Measurements from ENCODE around the gene GYPC.
"Not testable (repeated sequence)": the region's sequence is repeated elsewhere in the genome, so short reads cannot be mapped to it uniquely, and the experiment has no call there.

The GYPC gene

DNA sequence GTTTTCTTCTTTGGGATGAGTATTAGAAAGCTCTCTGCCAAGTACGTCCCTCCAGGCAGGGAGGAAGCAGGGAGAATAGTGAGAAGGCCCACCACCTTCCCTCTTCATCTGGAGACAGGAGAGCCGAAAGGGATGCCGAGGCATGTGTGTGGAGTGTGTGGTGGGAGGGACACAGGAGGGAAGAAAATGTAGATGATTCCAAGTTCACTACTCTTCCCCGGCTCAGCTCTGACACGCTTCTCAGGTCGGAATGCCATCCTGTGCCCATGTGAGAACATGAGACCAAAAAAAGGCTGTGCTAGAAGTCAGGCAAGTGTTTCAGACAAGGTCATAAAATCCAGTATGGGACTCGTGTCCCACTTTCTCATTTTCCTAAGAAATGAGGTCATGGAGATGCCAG lies 47.4 kb downstream of the GYPC start:
- DNase-seq = no peak

DNA sequence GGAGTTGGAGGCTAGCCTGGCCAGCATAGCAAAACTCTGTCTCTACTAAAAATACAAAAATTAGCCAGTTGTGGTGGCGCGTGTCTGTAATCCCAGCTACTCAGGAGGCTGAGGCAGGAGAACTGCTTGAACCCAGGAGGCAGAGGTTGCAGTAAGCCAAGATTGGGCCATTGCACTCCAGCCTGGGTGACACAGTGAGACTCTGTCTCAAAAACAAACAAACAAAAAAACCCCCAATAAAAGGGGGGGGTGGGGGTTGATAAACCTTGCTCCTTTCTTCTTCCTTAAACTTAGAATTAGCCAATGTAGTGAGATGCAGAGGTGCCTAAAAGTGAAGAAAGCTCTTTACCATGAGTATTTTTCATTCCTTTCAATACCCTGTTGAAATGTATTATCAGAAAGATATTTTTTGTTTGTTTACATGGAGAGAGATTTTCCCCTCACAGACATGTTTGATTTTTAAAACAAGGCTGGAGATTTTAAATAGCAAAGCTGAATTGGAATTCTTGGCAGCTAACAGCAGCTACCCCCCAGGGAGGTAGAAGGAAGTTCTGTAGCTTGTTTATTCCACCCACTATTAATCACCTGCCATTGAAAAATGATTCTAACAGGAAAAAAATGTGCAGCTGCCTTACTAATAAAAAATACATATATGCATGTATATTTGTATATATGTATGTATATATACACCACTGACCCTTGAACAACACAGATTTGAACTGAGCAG lies 48.6 kb downstream of the GYPC start:
- DNase-seq = no peak

DNA sequence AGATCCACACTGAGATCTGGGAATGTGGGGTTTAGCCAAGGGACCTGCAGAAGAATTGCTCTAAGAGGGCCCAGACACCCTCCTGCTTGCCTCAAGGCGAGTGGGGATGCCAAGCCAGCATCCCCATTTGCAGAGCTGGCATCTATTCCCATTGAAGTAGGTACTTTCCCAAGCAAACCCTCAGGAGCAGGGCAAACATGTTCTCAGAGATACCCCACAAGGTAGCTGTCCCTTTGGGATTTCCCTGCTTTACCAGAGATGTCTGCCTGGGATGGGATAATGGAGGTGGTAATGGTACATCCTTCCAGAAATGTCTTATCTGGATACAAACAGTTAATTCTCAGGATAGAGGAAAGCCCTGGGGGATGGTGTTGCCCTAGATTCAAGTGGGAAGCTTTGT lies 51.2 kb downstream of the GYPC start:
- no peak for DNase-seq

DNA sequence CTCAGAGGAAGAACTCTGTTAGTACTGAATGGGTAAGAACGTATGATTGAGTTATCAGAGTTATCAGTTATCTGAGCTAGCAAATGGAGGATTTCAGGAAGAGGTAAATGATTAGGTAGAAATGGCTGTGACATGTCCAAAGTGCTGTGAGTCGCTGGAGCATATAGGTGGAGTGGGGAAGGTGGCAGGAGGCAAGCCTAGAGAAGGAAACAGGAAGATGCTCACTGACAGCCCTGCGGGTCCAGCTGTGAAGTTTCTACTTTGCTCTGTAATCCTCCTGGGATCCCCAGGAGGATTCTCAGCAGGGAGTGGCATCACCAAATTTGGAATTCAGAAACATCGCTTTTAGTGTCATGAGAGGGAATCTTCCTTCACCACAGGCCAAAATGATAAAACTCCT lies 52.0 kb downstream of the GYPC start:
- DNase-seq = no peak

DNA sequence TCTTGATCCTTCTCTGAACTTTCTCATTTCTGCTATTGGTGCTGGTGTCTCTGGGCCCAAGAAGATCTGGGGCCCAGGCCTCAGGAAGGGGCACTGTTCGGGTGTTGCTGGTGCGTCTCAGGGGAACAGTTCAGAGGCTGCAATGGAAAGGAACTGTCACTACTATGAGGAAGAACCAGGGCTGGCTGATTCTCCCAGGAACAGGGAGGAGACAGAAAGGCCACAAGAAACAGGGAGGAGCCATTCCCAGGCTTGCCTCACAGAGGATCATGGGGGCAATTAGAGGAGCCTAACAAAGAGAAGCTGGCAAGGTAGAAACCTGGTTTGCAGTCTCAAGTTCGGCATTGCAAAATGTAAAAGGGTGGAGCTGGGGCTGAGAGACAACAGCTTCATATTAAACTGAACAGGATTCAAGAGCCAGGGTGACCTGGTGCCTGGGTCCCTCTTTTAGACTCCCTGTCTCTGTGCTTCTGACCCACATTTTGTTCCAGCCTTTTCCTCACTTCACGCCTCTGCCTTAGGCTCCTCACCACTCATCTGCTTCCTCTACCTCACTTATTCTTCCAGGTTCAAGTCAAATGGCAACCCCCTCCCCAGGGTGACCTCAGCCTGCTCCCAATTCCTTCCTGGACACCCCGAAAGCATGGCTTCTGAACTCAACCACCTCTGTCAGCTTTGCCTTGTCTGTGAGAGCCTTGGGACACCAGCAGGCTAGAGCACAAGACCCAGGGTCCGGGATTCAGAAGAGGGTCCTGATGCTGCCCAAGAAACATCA lies 58.4 kb downstream of the GYPC start:
- DNase-seq = no peak

DNA sequence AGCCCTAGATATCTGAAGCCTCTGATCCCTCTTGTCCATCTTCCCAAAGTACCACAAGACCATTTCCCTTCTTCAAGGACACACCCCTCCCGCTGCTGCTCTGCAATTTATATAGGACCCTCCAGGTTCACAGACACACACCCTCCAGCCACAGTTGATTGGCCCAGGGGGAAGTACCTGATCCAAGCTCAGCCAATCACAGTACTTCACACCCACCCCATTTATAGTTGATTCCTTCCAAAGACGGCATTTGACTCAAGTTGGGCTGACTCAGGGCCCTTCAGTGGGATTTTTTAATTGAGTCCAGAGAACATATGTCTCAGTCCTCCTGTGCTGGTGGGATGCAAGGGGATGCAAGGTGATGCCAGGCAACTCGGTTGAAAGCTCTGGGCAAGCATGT lies 59.2 kb downstream of the GYPC start:
- no peak for DNase-seq

DNA sequence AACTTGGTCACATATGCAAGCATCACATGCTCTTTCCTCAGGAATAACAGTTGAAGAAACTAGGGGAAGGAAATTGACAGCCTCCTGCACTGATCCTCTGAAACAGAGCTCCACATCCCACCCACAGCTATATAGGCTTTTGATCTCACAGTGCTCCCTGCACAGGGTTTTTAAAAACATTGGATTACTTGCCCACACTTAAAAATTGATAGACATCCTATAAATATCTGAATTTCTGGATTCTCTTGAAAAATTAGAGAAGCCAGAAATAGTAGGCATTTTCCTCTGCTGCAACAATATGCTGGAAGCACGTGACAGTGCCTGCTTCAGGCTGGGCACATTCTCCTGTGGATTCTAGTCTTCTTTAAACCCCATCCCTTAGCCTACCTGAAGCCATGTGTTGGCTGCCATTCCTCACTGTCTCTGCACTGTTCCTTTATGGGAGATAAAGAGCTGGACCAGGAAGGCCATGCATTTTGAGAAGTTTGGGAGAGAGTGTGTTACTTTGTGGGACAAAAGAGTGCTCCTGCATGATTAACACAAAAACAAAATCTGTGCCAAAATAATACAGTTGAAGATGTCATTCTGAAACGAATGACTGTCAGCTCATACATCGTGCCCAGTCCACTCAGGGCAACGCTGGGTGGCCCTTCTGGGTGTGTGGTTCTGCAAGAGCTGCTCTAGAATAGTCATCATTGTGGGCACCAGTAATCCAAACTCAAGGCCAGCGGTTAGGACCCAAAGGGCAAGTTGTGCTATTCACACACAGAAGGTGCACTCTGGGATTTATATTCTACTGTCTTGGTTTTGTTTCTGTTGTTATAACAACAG lies 59.8 kb downstream of the GYPC start:
- no peak for DNase-seq

DNA sequence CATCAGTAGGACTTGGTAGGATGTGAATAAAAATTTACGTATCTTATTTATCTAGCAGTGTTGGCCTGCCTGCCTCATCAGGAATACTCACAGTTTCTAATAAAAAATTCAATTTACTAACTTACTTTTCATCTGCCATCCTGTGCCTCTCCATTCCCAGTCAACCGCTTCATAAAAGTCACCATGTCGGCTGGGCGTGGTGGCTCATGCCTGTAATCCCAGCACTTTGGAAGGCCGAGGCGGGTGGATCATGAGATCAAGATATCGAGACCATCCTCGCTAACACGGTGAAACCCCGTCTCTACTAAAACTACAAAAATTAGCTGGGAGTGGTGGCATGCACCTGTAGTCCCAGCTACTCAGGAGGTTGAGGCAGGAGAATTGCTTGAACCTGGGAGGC lies 61.3 kb downstream of the GYPC start:
- not testable (repeated sequence) for DNase-seq

DNA sequence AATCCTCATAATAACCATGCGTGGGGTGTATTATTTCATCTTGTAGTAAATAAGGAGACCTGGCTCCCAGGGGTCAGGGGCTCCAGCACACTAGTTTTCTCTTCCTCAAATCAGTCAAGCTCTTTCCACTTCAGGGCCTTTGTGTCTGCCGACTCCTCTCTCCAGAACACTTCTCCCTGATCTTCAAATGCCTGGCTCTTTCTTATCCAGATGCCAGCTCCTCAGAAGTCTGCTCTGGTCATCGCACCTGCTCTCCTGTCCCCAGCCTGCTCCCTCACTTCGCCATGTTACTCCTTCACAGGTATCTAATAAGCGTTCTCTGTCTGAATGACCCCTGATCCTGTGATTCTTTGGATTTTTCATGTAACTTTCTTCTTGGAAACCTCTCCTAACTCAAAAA lies 62.0 kb downstream of the GYPC start:
- no peak for DNase-seq

DNA sequence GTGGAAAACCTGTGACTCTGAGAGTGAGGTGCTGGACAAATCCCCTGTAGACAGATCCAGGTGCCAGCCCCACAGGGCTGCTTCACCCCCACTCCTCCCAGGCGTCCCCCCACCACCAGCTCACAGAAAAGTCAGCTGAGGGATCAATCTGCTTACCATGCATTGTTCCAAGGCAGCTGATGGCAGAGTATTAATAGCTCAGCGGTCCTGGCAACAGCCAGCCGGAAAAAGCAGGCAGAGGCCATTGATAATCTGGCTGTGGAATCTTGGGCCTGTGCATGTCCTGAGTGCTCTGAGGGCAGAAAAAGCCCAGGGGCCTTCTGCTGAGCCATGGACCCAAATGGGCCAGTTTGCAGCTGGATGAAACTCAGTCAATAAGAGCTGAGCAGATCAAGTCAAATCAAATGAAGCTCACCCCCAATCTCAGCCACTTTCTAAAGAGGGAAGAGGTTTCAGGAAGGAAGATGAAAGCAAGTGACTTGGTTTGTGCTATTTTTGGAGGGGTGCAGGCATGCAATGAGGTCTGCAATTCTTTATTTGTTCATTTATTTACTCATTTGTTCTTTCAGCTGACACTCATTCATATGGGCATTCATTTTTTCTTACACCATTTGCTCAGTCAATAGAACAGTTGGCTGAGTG lies 63.4 kb downstream of the GYPC start:
- no peak for DNase-seq

DNA sequence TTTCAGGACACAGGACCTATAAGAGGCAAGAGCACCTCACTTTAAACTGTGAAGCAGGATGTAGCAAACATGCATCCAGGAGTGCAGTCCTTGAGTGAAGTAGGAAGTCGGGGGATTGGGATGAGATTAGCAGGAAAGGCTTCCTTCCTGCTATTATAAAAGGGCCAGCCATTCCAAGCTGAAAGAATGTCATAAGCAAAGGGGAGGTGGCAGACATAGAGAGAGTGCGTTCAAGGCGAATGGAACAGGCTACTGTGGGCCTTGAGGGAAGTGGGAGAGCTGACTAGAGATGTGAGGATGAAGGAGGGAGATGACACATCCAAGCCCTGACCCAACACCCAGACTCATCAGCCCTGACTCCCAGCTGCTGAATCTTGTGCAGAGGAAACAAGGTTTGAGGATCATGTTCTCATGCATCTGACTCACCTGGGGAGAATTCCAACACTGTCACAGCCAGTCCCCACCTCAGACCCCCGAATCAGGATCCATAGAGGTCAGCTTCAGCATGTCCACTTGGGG lies 63.9 kb downstream of the GYPC start:
- no peak for DNase-seq

DNA sequence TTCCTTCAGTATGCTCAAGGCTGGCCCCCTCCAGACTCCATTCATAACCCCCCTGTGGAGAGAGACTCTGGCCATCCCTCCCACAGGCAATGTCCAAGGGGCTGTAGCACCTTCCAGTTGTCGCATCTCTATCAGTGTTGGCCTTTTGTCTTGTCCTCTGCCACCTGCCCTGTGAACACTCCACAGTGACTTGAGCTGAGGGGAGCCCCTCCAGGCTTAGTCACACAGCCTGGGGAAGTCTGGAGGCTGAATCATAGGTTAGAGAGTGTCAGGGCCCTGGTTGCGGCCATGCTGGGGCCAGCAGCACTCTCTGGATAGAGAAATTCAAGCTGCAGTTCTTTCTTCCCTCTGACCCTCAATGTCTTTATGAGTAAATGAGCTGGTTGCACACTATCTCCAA lies 64.7 kb downstream of the GYPC start:
- no peak for DNase-seq

DNA sequence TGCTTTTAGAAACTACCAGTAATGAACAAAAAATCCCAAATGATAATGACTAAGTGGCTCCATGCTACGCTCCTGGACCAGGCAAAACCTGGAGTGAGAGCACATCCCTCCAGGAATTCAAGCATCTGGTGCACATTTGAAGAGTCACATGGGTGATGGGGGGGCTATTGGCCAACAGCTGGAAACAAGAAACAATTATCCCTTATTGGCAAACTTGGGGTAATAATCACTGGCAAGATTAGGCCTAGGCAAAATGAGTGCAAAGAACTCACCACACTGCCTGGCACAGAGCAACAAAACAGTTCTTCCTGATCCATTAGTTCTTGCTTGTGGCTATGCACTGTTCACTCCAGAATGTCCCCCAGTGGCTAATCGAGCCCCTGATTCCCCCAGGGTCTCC lies 66.1 kb downstream of the GYPC start:
- no peak for DNase-seq

DNA sequence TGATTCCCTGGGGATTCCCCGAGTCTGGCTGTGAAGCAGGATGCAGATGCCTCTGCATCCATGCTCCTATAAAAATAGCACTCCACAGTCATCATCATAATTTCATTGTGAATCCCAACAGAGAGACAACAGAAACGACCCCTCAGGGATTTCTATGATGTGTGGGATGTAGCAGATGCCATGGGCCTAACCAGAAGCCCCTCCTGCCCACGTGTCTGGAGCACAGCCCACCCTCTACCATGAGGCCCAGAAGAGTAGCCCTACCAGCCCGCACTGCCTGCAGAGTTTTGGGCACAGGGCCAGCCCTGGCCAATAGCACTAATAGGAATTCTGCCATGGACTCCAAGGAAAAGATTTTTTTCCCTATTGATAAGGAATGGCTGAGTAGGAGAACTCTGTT lies 66.6 kb downstream of the GYPC start:
- no peak for DNase-seq

DNA sequence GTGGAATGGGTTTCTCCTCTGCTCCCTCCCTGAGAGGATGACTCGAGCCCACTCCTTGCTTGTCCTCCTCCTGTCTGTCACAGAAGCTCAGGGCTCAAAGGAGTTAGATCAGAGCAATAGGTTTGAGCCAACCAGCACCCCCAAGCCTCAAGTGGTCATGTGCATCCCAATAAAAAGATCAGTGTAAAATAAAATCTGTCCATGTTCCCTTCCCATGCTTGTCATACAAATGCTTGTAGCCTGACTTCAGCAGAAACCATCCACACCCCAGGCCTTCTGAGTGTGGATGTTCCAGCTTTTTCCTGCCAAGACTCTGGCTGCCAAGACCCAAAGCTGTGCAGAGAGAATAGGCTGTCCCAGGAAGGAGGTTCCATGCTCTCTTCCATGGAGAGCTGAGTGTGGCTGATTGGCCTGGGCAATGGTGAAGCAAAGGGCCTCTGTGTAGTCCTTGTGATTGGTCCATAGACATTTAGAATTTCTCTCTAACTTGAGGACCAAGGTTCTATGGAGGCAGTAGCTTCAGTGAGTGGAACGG lies 67.4 kb downstream of the GYPC start:
- DNase-seq = no peak

DNA sequence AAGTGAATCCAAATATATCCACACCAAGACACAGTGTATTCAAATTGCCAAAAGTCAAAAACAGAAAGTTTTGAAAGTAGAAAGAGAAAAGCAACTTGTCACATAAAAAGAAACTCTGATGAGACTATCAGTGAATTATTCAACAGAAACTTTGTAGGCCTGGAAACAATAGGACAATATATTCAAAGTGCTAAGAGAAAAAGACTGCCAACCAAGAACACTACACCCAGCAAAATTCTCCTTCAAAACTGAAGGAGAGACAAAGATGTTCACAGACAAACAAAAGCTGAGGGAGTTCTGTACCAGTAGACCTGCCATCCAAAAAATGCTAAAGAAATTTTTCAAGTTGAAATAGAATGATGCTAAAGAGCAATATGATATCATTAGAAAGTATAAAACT lies 69.6 kb downstream of the GYPC start:
- no peak for DNase-seq

DNA sequence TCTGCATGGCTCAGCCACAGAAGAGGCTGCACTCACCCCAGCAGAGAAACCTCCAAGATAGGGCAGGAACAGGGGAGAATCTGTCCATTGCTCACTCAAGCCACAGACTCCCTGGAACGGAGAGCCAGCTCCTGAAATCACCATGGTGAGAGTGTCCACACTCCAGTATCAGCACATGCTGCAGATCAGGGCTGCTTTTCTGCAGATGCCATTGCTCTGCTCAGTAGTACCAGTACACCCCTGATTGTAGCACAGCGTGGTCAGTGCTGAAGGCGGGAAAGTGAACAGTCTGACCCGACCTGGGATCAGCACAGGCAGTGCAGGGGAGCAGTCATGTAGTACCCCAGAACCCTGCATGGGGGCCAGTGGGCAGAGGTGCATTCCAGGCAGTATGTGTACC lies 73.9 kb downstream of the GYPC start:
- DNase-seq = no peak

DNA sequence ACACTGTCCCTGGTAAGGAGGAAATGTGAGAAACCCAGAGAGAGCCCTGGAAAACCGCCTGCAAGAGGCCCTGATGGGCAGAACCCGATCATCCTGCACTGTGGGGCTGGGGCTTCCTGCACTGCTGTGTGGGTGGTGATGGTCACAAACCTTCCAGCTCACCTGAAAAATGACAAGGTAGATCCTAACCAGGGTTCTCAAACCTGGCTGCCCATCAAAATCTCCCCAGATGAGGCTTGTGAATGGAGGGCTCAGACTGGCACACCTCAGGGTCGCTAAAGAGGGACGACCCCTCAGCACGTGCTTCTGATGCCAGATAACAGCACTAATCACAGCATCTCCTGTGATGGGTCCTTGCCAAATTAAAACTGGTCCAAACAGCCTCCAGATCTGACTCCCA lies 74.7 kb downstream of the GYPC start:
- DNase-seq = no peak

DNA sequence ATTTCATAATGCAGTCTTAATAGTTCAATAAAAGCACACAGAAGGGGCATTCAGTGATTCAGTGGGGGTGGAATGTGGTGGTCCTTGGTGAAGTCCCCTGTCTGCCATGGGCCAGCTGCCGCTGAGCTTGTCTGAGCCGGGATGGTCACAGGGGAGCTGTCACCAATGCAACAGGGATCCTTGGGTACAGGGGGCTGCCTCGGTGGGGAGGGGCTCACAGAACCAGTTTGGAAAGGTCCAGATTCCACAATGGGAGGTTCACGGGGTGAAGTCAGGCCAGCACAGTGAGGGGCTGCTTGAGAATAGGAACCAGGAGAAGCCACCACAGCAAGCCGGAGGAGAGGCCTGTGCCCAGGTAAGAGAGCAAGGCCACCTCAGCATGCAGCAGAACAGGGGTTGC lies 75.4 kb downstream of the GYPC start:
- DNase-seq = no peak

DNA sequence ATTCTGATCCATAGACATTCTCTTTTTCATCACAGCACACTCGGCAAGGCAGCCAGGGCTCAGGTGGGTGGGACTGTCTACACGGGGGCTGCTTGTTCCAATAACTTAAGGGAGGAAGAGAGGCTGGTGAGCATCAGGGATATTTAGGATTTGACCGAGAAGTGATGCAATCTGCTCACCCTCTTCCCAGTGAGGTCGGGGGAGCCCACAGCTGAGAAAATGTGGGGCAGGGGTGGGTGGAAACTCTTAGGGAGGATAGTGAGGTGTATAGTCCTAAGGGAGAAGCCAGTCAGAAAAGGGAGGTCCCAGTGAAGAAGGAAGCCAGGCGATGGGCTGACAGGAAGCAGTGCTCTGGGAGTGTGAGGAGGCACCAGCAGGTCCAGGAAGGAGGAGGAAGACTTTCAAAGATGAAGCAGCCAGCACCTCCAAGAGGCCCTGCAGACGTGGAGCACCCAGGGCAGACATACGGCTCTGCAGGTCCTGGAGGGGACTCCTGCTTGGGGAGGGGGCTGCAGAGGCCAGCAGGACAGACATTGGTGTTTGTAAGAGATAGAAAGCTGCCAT lies 76.8 kb downstream of the GYPC start:
- no peak for DNase-seq

DNA sequence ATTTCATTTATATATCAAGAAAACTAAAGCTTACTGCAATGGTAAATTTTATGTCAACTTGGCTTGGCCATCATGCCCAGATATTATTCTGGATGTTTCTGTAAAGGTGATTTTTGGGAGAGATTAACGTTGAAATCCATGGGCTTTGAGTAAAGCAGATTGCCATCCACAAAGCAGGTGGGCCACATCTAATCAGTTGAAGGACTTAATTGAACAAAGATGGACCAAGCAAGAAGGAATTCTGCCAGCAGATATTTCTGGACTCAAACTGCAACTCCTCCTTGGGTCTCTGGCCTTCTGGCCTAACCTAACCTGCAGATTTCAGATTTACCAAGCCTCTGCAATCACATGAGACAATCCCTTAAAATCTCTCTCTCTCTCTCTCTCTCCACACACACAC lies 77.8 kb downstream of the GYPC start:
- no peak for DNase-seq

DNA sequence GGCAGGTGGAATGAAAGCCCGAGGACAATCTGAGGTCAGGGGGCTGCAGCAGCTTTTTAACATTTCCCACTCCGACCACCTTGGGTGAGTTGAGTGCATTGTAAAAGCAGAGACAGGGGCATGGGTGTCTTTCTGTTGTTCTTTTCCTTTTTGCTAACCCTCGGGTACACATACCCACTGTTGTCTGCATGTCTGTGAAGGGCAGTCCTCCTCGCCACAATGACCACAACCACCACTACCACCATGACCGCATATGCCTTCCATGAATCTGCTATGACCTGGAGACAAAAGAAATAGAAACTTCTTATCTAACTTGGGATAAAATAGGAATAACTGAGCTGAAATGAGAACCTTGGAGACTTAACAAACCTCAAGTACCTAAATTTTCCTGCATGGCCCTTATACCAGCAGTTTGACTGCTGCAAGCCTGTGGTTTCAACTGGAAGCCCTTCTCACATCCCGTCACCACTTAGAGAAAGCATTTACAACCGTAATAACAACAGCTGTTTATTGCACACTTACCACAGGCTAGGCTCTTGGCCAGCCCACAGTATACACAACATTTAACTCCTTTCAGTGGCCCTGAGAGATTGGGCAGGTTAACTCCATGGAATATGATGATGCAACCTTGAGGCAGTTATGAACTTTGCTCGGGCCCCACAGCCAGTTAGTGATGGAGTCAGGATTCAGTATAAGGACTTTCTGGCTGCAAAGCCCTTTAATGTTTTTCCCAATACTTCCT lies 80.3 kb downstream of the GYPC start:
- no peak for DNase-seq
